Mammary epithelial cell (primary cell): Measurements from ENCODE around the gene SART1.

Experiments
- CTCF ChIP-seq, 2 donors: IDR thresholded peaks in 1 of 2; conservative IDR thresholded peaks in 1 of 2; 2 replicates each; pipeline ENCODE4 v1.5.1; 2011 to 2012; ENCODE audit warnings: inconsistent platforms in 2 of 2, low read length in 2 of 2, mild to moderate bottlenecking in 2 of 2, control low read depth in 1 of 2, low read depth in 1 of 2; ENCODE audit not compliant: insufficient read depth in 1 of 2; ENCODE audit errors: extremely low read depth in 1 of 2
- EZH2 ChIP-seq: IDR thresholded peaks from 2 replicates; pipeline ENCODE4 v1.6.1; 2012; ENCODE audit warnings: low read length, inconsistent platforms, borderline replicate concordance

GRCh38 chr11:65937766-65938165 lies 23.8 kb upstream of the SART1 start:
- TF ChIP-seq CTCF (conservative IDR thresholded peaks at IDR 0.05 in 1 of 2, IDR thresholded peaks at IDR 0.05 in 1 of 2; ENCODE audit: extremely low read depth in 1 of 2, insufficient read depth in 1 of 2, low read depth in 1 of 2, low read length in 2 of 2): no peak
- no peak for TF ChIP-seq EZH2
